HG02678 (cell line): ENCODE measurements around the gene PFN4.
"Not testable (repeated sequence)": the region's sequence is repeated elsewhere in the genome, so short reads cannot be mapped to it uniquely, and the experiment has no call there.

ENCODE experiments used
- ATAC-seq: cut with Tn5 transposase; IDR thresholded peaks from one replicate; pipeline ENCODE4 v1.9.1; 2021; ENCODE audit warnings: mild to moderate bottlenecking, moderate library complexity; ENCODE audit not compliant: unreplicated experiment

PFN4 gene, protein sequence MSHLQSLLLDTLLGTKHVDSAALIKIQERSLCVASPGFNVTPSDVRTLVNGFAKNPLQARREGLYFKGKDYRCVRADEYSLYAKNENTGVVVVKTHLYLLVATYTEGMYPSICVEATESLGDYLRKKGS

DNA sequence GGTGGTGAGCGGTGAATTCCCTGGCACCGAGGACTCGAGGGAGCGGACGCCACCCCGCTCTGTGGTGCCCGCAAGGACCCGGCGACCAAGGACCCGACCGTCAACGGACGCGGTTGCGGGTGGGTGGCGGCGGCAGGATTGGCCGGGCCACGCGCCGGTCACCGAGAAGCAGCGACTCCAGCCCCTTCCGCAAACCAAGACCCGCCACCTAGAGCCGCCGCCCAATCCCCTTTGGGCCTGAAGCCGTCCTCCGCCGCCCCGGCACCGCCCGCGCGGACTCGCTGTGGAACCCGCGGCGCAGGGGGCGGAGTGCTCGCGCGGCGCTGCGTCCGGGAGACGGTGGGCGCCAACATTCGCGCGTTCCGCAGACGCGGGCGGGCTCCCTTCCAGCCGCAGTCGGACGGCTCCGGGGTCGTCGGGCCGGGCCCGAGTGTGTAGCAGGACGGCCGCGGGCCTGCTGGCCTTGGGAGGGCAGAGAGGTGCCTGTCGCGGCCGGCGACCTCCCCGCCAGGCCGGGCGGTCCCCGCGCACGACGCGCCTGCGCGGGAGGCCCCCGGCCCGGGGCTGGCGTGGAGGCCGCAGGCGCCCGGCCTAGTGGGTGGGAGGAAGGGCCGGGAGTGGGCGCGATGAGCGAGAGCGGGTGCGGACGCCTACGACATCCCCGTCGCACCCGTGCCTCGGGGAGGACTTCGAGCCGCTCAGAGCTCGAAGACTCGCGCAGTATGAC lies at the start of gene PFN4, which contains the start of gene FAM228B:
Gene PFN4, minus strand, starts transcription at position 140 of the 727 bp plus-strand sequence. CDS start 799 bp downstream, outside the sequence.
Gene FAM228B, plus strand, starts transcription at position 275 of the 727 bp plus-strand sequence. CDS start 893 bp downstream, outside the sequence.
- ATAC-seq, result peak; percentile 90

DNA sequence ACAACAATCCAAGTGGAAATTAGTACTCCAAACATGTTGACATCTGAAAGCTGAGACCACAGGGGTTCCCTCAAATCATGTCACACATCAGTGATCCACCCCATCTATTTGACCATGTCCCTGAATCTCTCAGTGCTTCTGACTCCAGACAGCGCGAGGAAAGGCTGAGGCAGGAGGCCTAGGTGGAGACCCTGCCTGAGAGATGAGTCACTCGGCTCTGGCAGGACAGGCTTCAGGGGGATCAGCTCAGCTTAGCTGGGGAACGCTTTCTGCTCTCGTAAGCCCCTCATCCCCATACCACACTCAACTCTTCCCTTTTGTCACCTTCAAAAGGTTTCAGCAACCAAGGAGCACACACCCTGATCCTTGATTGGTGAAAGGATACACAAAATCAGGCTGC lies 45.9 kb upstream of the PFN4 start:
- ATAC-seq, result no peak

DNA sequence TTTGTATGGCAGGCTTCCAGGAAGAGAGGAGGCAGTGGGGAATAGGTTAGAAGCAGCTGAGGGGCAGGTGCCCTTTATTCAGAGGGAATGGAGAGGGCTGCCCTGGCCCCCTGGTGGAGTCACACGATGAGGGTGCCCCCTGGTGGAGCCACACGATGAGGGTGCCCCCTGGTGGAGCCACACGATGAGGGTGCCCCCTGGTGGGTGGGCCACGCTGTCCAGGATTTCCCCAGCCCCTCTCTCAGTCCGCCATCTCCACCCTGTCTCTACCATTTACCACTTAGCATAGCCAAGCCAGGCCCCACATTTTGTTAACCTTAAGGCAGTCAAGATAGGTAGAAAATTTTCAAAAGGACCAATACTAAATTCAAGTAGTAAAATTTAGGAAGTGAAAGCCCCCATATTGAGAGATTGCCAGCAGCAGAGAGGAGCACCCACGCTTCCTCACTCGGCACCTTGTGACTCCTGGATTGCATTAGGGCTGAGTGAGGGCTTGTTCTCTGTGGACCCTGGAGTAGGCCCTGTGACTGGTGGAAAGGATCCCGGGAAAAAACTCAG lies 41.4 kb upstream of the PFN4 start:
- ATAC-seq, result peak; percentile 87

DNA sequence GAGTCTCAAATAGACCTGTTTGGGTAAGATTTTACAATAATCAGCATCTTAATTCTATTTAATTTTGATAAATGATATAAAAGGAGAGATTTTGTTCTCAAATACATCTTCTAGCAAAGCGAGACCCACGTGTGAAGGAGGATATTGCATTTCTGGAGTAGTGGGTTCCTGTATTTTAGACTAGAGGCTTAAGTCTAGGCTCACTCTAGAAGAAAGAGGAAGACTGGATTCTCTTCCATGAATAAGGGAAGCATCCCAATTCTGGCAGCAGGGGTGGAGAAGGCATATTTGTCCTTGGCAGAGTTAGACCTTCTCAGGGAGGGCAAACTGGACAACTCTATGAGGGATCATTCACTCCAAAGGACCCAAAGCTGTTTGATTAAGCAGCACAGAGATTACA lies 40.5 kb upstream of the PFN4 start:
- ATAC-seq, result no peak

DNA sequence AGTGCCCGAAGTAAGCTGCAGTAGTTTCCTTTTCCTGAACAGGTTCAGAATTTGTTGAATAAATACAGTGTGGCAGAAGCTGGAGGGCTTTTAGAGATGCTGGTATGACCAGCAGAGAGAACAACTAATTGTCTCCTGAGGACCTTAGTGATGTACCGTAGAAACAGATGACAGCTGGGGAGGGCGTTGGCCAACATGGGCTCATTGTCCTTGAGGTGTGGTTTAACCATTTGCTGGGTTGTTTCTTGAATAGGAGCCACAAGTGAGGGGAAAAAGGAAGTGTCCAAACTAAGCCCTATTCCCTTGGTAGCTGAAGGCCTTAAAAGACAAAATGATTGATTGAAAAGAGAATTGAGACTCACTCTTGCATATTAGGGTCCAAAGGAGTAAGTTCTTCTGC lies 40.1 kb upstream of the PFN4 start:
- no peak for ATAC-seq

DNA sequence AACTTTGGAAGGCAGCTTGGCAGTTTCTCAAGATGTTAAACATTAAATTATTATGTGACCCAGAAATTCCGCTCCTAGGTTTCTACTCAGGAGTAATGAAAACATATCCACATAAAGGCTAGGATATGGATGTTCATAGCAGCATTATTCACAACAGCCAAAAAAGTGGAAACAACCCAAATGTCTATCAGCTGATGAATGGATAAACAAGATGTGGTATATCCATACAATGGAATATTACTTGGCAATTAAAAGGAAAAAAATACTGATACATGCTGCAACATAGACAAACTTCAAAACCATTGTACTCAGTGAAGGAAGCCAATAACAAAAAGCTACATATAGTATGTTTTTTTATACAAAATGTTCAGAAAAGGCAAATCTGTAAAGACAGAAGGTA lies 39.4 kb upstream of the PFN4 start:
- ATAC-seq, result no peak

DNA sequence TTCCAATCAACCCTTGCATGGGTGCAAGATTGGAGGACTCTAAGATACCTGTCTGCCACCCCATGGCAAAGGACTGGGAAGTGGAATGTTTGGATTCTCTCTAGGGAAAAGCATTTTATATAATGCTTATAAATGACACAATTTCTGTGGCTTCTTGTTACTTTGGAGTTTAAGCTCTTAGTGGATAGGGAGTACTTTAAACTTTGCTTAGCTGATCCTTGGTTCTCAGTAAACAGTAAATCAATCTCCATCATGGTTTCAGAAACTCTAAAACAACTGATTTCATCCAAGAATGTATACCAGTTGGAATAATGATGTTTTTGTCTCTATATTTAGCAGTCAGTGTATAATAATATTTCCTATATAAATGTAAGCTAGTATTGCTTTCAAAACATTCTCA lies 37.6 kb upstream of the PFN4 start:
- ATAC-seq, result no peak

DNA sequence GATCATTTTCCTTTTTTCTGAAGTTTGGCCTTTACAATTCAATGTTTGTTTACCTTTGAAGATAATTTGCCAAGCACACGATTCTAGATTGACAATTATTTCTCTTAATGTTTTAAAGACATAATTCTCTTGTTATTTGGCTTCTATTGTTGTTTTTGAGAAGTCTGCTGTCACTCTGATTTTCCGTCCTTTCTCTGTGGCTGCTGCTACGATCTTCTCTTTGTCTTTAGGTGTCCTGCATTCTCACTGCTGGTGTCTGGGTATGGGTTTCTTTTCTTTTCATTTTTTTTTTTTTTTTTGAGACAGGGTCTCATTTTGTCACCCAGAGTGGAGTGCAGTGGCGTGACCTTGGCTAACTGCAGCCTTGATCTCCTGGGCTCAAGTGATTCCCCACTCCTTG lies 36.6 kb upstream of the PFN4 start:
- ATAC-seq, result no peak

DNA sequence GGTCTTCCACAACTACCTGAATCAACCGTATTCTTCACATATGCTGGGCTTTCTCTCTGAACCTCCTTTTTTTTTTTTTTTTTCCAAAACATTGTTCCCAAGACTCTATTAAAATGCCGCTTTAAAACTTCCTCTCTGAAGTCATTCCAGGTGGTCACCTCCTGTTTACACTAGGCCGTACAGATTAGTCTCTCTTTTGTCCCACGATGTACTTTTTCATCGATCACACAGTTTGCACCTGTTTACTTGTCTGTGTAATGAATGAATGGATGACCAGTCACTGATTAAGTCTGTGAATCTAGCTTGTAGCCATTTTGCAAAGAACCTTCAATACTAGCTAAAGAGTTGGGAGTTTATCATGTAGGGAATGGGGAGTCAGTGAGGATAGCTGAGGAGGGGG lies 35.0 kb upstream of the PFN4 start:
- no peak for ATAC-seq

DNA sequence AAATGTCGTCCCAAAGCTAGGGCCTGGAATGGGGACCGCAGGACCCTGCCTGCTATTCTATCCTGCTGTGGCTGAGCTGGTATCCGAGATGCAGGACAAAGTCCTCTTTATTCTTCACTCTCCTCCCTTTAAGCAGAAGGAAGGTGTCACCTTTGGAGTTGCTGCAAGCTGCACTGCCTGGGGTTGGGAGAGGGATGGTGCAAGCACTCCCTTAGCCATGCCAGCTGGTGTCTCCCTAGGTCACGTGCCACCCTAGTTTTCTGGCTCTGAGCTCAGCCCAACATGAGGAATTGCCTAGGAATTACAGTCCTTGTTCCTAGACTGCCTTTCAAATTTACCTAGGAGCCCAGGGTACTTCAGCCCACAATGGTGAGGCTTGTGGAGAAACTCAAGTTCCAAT lies 30.3 kb upstream of the PFN4 start:
- no peak for ATAC-seq

DNA sequence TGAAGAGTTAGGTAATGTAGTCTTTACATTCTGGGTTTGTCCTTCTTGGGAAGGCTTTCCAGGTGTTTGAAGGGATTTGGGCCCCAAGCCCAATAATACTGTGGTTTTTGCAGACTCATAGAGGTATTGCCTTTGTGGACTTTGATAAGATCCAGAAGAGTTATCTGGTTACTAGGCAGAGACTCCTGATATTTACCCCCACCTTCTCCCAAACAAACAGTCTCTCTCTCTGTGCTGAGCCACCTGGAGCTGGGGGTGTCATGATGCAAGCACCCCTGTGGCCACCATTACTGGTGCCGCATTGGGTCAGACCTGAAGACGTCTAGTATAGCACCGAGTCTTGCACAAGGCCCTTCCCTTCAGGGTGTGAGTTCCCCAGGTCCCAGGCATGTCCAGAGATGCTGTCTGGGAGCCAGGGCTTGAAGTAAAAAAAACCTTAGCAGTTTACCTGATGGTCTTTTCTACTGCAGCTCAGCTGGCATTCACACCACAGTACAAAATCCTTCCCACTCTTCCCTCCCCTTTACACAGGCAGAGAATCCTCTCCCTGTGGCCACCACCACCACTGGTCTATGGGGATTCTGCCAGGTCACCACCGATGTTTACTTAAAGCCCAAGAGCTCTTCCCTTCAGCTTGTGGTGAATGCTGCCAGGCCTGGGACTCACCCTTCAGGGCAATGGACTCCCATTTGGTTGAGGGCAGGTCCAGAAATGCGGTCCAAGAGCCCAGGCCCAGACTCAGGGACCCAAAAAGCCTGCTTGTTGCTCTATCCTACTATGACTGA lies 29.5 kb upstream of the PFN4 start:
- no peak for ATAC-seq

DNA sequence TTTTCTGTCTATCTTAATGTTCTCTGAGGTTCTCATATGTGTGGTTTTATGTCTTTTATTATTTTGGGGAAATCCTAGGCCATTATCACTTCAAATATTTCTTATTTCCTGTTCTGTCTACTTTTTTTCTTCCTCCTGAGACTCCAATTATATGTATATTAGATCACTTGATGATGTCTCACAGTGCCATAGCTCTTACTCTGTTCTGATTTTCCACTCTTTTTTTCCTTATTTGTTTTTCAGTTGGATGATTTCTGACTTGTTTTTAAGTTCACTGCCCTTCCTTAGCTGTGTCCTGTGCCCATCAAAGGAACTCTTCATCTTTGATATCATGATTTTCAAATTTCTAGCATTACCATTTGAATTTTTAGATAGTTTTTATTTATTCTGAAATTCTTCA lies 24.2 kb upstream of the PFN4 start:
- no peak for ATAC-seq

DNA sequence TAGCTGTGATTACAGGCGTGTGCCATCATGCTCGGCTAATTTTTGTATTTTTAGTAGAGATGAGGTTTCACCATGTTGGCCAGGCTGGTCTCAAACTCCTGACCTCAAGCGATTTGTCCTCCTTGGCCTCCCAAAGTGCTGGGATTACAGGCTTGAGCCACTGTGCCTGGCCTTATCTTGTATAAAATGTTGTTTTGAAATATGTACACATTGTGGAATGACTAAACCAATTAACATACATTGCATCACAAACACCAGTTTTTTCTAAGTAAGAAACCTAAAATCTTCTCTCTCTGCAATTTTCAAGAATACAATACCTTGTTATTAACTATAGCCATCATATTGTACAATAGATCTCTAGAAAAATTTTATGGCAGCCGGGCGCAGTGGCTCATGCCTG lies 17.2 kb upstream of the PFN4 start:
- not testable (repeated sequence) for ATAC-seq

DNA sequence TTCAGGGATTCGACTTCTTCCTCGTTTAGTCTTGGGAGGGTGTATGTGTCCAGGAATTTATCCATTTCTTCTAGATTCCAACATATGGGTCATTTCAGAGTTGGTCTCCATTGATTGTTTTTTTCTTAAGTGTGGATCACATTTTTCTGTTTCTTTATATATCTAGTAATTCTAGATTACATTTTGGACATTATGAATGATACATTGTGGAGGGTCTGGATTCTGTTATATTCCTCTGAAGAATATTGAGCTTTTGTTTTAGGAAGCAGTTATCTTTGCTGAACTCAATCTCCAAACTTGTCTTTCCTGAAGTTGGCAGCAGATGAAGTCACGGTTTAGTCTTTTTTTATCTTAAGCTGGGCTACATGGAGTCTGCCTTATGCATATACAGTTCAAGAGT lies 9.4 kb upstream of the PFN4 start:
- ATAC-seq, result no peak

DNA sequence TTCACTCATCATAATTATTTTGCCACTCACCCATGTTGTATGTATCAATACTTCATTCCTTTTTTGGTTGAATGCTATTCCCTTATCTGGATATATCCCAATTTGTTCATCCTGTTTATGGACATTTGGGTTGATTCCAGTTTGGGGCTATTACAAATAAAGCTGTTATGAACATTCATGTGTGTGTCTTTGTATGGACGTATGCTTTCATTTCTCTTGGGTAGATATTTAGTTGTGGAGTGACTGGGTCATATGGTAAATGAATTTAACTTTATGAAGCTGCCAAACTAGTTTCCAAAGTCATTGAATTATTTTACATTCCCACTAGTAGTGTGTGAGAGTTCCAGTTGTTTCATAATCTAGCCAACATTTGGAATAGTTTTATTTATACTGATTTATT lies 2.8 kb upstream of the PFN4 start:
- ATAC-seq, result no peak

DNA sequence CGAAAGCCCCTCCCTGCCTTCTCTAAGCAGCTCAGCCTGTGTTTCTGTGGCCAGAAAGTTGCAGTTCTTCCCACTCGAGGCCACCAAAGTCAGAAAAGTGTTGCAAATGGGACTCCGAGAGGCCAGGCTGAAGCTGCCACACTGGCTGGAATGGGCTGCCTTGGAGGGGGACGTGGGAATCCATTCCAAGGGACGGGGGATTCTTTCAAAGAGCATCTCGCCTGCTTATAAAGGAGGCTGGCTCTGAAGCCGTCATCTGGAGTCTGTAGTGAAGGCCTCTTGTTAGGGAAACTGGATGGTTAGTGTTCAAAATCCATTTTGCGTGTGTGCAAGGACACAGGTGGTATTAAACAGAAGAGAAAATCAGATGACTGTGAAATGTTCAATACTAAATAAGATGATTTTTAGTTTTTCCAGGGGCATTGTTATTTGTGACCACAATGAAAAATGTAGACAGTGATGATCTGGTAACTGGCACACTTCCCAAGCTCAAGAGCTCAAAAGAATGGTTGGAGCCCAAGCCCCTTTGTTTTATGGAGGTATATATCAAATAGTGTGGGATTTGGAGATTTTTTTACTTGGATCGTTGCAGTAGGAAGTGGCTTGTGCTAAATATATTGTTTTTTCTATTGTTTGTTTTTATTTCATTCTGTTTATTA lies 917 bp upstream of the PFN4 start:
- ATAC-seq, result peak; percentile 5

DNA sequence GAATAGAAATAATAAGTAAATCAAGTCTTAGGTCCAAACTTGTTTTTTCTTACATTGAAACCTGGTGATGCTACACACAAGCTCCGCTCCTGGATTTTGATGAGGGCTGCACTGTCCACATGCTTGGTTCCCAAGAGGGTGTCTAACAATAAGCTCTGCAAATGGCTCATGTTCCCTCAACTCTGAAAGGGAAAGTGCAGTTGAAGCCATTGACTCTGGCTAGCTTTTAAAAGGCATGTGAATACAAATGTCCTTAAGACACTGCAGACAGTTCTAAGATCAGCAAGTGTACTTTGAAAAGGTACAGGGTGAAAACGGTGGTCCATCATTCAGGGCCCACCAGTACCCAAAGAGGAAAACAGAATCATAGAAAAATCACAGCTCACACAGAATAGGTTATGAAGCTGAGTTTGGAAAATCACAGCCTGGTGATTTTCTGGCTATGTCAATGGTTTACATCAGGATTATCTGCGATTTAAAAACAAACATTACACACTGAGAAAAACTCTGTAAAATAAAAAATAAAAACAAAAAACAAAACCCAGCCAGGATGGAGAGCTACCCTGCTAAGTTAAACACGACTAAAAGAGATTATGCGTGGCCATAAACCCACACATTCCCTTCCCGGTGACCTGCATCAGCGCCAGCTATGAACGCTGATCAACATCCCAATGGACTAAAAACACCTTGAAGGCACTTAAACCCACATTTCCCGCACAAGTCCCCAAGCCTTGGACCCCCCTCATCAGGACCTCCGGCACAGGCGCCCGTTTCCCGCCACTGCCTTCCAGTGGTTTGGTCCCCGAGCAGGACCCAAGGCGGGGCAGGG lies 554 bp downstream of the PFN4 start:
- ATAC-seq, result no peak

DNA sequence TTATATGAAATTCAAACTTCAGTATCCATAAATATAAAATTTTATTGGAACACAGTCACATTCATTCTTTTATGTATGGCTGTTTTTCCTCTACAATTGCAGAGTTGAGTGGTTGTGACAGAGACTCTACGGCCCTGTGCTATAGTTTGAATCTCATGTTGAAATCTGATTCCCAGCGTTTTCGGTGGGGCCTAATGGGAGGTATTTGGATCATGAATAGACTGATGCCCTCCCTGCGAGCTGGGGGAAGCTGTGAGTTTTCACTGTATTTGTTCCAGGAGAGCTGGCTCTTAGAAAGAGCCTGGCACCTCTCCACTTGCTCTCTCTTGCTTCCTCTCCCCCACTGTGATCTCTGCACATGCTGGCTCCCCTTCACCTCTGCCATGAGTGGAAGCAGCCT lies 1.7 kb downstream of the PFN4 start:
- ATAC-seq, result no peak

DNA sequence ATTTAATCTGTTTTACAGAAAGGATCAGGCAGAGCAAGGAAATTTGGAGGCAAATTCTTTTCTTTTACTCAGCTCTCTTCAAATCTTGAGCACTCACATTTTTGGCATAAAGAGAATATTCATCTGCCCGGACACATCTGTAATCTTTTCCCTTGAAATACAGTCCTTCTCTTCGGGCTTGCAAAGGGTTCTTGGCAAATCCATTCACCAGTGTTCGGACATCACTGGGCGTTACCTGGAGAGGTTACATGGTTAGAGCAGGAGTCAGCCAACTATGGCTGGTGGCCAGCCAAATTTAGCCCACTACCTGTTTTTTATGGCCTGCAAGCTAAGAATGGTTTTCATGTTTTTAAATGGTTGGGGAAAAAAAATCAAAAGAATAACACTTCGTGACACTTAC lies 2.1 kb downstream of the PFN4 start:
- no peak for ATAC-seq

DNA sequence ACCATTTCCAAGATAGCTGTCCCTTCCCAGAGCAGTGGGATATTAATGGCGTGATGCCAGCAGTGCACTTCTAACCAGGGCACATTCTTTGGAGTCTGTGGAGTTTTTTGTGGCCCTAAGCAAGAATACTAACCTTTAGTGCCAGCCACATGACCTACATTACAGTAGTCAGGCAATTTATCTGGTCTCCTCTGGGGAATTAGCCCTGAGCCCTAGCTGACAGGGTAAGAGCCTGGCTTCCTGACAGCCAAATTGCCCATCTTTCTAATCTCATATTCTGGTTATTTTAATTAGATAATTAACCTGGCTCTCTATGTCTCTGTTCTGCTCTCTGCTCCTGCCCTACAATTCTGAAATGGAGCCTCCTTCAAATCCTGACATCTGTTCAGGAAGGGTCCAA lies 5.2 kb downstream of the PFN4 start:
- no peak for ATAC-seq
